Muscle of leg (tissue), 11 donors: ENCODE measurements around the gene TJP3. TPM values are rescaled to one million over a fixed set of nuclear protein-coding genes. Genes with fewer than 3 reads are reported as not detected.
"Not testable (repeated sequence)": the region's sequence is repeated elsewhere in the genome, so short reads cannot be mapped to it uniquely, and the experiment has no call there.

Experiments used
- DNase-seq: peaks from one replicate; pipeline ENCODE4 v3.0.0; 2013
- H3K27ac ChIP-seq: one replicate; pipeline ENCODE4 v1.5.1; 2013; ENCODE audit warnings: mild to moderate bottlenecking, low read length, control low read depth
- H3K27me3 ChIP-seq: one replicate; pipeline ENCODE4 v1.6.1; 2013; ENCODE audit warnings: low read length; ENCODE audit not compliant: control insufficient read depth, insufficient read depth
- H3K36me3 ChIP-seq: one replicate; pipeline ENCODE4 v1.6.1; 2013; ENCODE audit warnings: low read length; ENCODE audit not compliant: control insufficient read depth, insufficient read depth
- H3K4me1 ChIP-seq: one replicate; pipeline ENCODE4 v1.6.1; 2013; ENCODE audit warnings: low read length; ENCODE audit not compliant: control insufficient read depth, insufficient read depth
- H3K4me3 ChIP-seq: one replicate; pipeline ENCODE4 v1.5.1; 2013; ENCODE audit warnings: low read length, control low read depth
- H3K9me3 ChIP-seq: replicated peaks from 2 replicates; pipeline ENCODE4 v1.6.1; 2013; ENCODE audit warnings: low read depth, low read length; ENCODE audit not compliant: control insufficient read depth
- WGBS: methylation state at CpG from one replicate; pipeline ENCODE4 v1.1.5; 2013; ENCODE audit warnings: missing lambda C conversion rate; ENCODE audit not compliant: insufficient coverage; 5-methylcytosine and 5-hydroxymethylcytosine counted together
- polyA plus RNA-seq, 8 donors: library from polyadenylated mRNA; unstranded; fragments of 120-200 nt; gene quantifications; one replicate each; pipeline versions ENCODE4 v1.2.1 to v1.2.3, GENCODE V29; 2013; ENCODE audit warnings: inconsistent platforms in 1 of 8, low replicate concordance in 1 of 8; ENCODE audit not compliant: insufficient read length in 8 of 8, insufficient read depth in 1 of 8
- total RNA-seq: library from RNA; stranded (reverse); fragments of 120-200 nt; gene quantifications from one replicate; pipeline ENCODE4 v1.2.4, GENCODE V29; 2013

Gene TJP3
- total and polyA plus RNA-seq, 9 donors: 0.04 to 3.4 (median 0.35) TPM; not detected in 2

DNA sequence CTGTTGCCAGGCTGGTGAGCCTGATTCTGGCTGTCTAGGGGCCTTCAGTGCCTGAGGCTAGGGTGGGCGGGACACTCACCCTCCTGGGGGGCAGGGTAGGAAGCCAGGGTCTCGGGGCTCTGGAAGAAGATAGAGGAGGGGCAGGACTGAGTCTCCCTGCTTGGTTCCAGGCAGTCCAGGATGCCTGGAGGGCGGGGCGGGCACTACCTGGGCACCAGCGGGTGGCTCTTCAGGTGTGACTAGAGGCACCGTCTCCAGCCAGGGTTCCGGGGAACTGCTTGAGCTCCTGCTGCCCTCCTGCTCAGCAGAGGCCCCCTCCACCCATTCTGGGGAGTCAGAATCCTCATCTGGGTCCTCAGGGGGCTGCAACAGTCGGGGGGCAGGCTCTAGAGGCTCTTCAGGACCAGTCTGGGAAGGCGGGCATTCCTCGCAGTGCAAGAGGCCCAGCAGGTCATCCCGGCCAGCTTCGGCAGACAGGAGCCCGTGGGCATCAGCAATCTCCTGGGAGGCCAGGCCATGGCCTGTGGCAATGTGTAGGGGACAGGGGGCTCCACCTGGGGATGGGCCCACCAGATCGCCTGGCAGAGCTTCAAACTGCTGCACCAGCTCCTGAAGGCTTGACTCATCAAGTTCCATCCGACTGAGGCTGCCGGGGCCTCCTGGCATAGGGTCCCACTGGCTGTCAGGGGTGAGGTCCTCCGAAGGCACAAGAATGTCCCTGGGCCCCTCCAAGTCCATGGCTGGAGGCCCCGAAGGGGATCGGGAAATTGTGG, 51.5 kb downstream of the TJP3 start:
- Histone ChIP-seq H3K4me3 (no peak overlapping the region), H3K27me3 (no peaks in the 10 kb centered on the region), H3K36me3 (peaks cover 23% of the 10 kb centered on the region), H3K27ac (no peak overlapping the region), H3K9me3 (no peaks in the 10 kb centered on the region), H3K4me1 (peaks cover 22% of the 10 kb centered on the region)
- 91% methylated on average over 18 of the region's 19 CpGs for WGBS
- DNase-seq: no peak

DNA sequence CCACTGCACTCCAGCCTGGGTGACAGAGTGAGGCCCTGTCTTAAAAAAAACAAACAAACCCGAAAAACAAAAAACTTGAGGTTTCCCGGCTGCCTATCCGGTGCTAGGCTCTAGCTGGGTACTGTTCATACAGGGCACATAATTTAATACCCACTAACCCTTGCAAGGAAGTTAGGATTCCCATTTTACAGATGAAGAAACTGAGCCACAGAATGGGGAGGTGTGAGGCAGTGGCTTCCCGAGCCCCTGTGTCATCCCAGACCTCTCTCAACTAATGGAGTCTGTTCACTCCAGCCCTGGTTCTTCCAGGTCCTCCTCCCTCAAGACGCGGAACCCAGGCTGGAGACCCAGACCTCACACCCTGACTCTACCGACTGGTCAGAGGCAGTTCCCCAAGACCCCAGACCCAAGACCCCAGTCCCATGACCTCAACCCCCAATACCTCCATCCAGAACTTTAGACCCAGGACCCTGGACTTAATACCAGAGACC, 52.7 kb downstream of the TJP3 start:
- peaks cover 22% of the 10 kb centered on the region for H3K4me1 ChIP-seq
- H3K4me3 ChIP-seq: peak overlapping the region; percentile 97
- H3K27ac ChIP-seq: peak overlapping the region; percentile 77
- H3K36me3 ChIP-seq: peaks cover 21% of the 10 kb centered on the region
- H3K9me3 ChIP-seq: no peaks in the 10 kb centered on the region
- DNase-seq: peak; percentile 30
- H3K27me3 ChIP-seq: no peaks in the 10 kb centered on the region
- 0% methylated on average over 3 of the region's 7 CpGs for WGBS

DNA sequence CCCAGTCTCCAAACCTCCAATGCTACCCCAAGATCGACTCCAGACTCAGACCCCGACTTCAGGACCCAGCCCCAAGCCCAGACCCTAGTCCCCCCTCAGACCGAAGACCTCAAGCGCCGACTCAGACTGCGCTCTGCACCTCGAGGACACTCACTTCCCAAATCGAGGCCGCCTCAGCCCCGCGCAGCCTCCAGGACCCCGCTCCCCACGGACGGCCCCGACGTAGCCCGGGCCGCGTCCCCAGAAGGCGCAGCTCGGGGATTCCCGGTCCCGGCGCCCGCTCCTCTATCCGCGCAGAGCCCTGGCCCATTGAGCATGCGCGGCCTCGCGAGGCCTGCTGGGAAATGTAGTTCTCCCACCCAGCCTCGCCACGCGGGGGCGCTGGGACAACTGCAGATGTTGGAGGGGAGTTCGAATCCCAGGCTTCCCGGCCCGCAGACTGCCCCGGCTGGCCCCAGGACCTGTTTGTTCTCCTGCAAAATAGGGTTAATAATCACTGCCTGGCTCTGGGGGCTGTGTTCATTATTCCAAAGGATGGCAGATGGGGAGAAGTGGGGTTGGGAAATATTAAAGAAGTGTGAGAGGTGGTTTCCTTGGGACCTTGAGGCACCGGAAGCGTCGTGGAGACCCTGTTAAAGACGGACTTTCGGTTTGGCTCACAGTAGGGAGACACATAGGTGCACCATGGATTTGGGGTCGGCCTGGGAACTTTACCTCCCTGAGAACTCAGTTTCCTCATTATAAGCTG, 53.4 kb downstream of the TJP3 start, which contains the start of gene APBA3:
TSS of gene APBA3 (minus strand) at position 311 of the 748 bp plus-strand sequence. CDS start 1,428 bp downstream, outside the sequence.
- Histone ChIP-seq H3K9me3 (no peaks in the 10 kb centered on the region), H3K27ac (peak within 1 kb of the TSS; percentile 99), H3K36me3 (peaks cover 24% of the 10 kb centered on the region), H3K4me3 (peak within 1 kb of the TSS; percentile 97), H3K27me3 (no peaks in the 10 kb centered on the region), H3K4me1 (peaks cover 22% of the 10 kb centered on the region)
- WGBS: 1% methylated on average over 41 of the region's 45 CpGs
- DNase-seq: peak; percentile 94

DNA sequence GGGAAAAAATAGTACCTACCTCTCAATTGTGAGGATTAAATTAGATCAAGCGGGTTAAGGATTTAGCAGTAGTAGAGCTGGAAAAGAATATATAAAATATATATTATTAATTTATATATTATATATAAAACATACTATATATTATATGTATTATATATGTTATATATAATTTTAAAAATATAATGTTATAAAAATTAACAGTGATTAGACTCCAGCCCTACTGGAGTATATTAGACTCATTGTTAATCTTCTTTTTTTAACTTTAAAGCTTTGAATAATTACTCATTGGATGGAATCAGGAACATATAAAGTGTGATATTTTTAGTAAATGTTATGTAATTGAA, 53.9 kb downstream of the TJP3 start:
- Histone ChIP-seq H3K36me3 (peaks cover 29% of the 10 kb centered on the region), H3K27ac (peak overlapping the region; percentile 99), H3K27me3 (no peaks in the 10 kb centered on the region), H3K4me1 (peaks cover 22% of the 10 kb centered on the region), H3K4me3 (no peak overlapping the region), H3K9me3 (no peaks in the 10 kb centered on the region)
- DNase-seq: no peak
- WGBS: no CpG with 5 or more reads among the region's 1 CpG

DNA sequence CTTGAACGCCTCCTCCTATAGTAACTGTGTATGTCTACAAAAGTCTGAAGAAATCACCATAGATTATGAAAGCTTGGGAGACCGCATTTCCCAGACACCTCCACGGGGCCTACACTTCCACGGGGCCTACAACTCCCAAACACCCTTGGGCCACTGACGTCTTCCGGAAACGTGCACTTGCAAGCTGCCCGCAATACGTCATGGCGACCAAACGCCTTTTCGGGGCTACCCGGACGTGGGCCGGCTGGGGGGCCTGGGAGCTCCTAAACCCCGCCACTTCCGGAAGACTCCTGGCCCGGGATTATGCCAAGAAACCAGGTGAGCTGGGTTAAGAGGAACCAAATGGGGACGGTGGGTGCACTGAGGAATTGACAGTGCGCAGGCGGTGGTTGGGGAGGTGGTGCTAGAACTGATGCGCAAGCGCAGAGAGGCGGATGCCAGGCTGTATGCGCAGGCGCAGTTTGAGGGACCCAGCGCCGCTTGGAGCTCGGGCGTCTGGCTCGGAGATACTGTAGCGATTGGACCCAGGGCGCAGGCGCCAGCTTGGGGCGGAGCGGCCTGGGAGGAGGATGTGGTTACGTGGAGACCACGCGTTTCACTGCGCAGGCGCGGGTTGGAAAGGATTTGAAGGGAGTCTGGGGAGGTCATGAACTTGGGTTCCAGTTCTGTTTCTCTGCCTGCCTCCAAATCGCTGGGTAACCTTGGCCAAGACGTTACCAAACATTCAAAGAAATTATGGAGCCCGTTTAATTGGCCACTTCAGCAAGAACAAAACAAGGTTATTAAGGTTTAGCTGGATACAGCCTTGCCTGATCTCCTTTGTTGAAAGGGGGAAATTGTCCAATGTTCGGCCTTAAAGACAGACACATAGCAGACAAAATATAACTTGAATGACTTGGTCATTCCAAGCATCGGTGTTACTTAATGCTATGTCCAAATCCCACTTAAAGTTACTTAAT, 54.6 kb downstream of the TJP3 start, which contains the start of gene MRPL54:
TSS of gene MRPL54 (plus strand) at position 182 of the 959 bp plus-strand sequence. CDS start at position 201, 19 bp downstream.
- Histone ChIP-seq H3K36me3 (peaks cover 34% of the 10 kb centered on the region), H3K4me3 (peak within 1 kb of the TSS; percentile 97), H3K4me1 (peaks cover 22% of the 10 kb centered on the region), H3K27me3 (no peaks in the 10 kb centered on the region), H3K9me3 (no peaks in the 10 kb centered on the region), H3K27ac (peak within 1 kb of the TSS; percentile 99)
- DNase-seq: peak; percentile 100
- WGBS: 2% methylated on average over 43 of the region's 47 CpGs

DNA sequence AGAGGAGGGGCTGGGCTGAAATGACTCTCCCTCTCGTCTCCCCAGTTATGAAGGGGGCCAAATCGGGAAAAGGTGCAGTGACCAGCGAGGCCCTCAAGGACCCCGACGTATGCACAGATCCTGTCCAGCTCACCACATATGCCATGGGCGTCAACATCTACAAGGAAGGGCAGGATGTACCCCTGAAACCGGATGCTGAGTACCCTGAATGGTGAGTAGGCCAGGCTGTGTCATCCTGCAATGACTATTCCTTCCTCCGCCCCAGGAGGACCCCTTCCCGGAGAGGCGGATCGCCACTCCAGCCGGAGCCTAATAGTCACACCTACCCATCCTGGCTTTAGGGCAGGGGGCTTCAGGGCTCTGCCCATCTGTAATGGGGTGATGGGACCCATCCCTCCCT, 56.9 kb downstream of the TJP3 start:
- no peak for DNase-seq
- Histone ChIP-seq H3K27me3 (no peaks in the 10 kb centered on the region), H3K9me3 (no peaks in the 10 kb centered on the region), H3K36me3 (peaks cover 31% of the 10 kb centered on the region), H3K4me3 (no peak overlapping the region), H3K4me1 (peaks cover 18% of the 10 kb centered on the region), H3K27ac (no peak overlapping the region)
- 50% methylated on average over 1 of the region's 12 CpGs for WGBS

DNA sequence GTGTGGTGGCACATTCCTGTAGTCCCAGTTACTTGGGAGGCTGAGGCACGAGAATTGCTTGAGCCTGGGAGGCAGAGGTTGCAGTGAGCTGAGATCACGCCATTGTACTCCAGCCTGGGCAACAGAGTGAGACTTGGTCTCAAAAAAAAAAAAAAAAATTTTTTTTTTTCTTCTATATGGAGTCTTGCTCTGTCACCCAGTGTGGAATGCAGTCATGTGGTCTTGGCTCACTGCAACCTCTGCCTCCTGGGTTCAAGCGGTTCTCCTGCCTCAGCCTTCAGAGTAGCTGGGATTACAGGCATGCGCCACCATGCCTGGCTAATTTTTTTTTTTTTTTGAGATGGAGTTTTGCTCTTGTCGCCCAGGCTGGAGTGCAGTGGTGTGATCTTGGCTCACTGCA, 57.6 kb downstream of the TJP3 start:
- H3K4me3 ChIP-seq, DNase-seq, H3K27ac ChIP-seq, H3K27me3 ChIP-seq, H3K9me3 ChIP-seq: not testable (repeated sequence)
- H3K4me1 ChIP-seq: peaks cover 14% of the 10 kb centered on the region
- H3K36me3 ChIP-seq: peaks cover 30% of the 10 kb centered on the region
- WGBS: no CpG with 5 or more reads among the region's 5 CpGs

DNA sequence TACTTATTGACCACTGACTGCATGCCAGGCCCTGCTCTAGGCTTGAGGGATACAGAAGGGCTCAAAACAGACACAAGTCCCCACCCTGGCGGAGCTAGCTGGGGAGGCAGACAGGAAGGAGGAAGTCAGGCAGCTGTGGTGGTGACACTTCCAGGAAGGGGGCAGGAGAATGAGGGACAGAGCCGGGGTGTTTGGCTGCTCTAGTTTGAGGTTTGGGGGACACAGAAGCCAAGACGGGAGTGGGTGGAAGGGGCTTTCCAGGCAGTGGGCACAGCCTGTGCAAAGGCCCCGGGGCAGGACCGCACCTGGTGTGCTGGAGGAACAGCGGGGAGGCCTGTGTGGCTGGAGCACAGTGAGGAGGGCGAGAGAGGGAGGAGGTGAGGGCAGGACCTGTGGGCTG, 58.3 kb downstream of the TJP3 start:
- no peak for DNase-seq
- Histone ChIP-seq H3K4me3 (no peak overlapping the region), H3K9me3 (no peaks in the 10 kb centered on the region), H3K27me3 (no peaks in the 10 kb centered on the region), H3K4me1 (peaks cover 10% of the 10 kb centered on the region), H3K27ac (no peak overlapping the region), H3K36me3 (peaks cover 30% of the 10 kb centered on the region)
- 87% methylated on average over 7 of the region's 7 CpGs for WGBS

DNA sequence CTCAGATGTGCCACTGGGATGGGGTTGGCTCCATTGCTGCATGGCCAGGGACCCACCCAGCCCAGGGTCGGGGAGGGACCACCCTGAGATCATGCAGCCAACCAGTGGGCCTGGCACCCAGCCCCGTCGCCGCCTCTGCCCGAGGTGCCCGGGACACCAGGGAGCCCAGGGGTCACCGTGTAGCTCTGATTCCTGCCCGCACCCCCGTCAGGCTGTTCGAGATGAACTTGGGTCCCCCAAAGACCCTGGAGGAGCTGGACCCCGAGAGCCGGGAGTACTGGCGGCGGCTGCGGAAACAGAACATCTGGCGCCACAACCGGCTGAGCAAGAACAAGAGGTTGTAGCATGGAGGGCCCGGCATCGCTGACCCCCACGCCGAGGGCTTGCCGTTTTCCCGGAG, 58.9 kb downstream of the TJP3 start:
- Histone ChIP-seq H3K4me1 (peaks cover 6% of the 10 kb centered on the region), H3K4me3 (no peak overlapping the region), H3K27me3 (no peaks in the 10 kb centered on the region), H3K9me3 (no peaks in the 10 kb centered on the region), H3K36me3 (peaks cover 30% of the 10 kb centered on the region), H3K27ac (no peak overlapping the region)
- no peak for DNase-seq
- WGBS: 95% methylated on average over 23 of the region's 23 CpGs
